A549 (cell line): ENCODE measurements around the gene PRDM11. TPM values are rescaled to one million over a fixed set of nuclear protein-coding genes. Genes with fewer than 3 reads are reported as not detected.

Experiments used
- ATAC-seq, 2 experiments: fragments of 200-7000 bp in 1 of 2; fragments of >200 bp in 1 of 2; cut with Nextera tagmentation in 1 of 2; cut with Tn5 transposase in 1 of 2; 3 replicates each; pipeline versions ENCODE4 v1.8.0 to v1.9.1; 2018 to 2020; ENCODE audit warnings: mild to moderate bottlenecking in 1 of 2, moderate library complexity in 1 of 2
- CTCF ChIA-PET: fragments of 300-600 bp; sonication (Branson Sonifier 250); formaldehyde crosslinking; extraction: SDS; loops from one replicate; lab custom pipeline; 2021; ENCODE audit warnings: antibody characterized with exemption, inconsistent platforms; lab: Yijun Ruan, JAX
- POLR2A ChIA-PET: fragments of 350-600 bp; formaldehyde crosslinking; extraction: SDS; loops from one replicate; lab custom pipeline; 2021; ENCODE audit warnings: antibody characterized with exemption, inconsistent platforms; lab: Yijun Ruan, JAX
- DNase-seq, 2 experiments: peaks; one replicate each; pipeline versions ENCODE4 v3.0.0 to v3.0.0-alpha.2; 2011 to 2016; ENCODE audit warnings: low read depth in 1 of 2, low spot score in 1 of 2
- FAIRE-seq: peaks from 2 replicates; lab custom pipeline; 2011; peaks lifted over from hg19 to GRCh38; lab: Jason Lieb, UNC
- H3K27ac ChIP-seq, 2 experiments: fragments of >200 bp; sonication (Bioruptor Twin); formaldehyde crosslinking; 3 replicates each; pipeline ENCODE4 v1.5.1; 2016 to 2017
- H3K4me1 ChIP-seq: fragments of >200 bp; sonication (Bioruptor Twin); formaldehyde crosslinking; 3 replicates; pipeline ENCODE4 v1.6.1; 2016
- H3K4me2 ChIP-seq: fragments of >200 bp; sonication (Bioruptor Twin); formaldehyde crosslinking; 3 replicates; pipeline ENCODE4 v1.6.1; 2016
- H3K4me3 ChIP-seq: fragments of >200 bp; sonication (Bioruptor Twin); formaldehyde crosslinking; 3 replicates; pipeline ENCODE4 v1.5.1; 2016
- H3K9me3 ChIP-seq: fragments of >200 bp; sonication (Bioruptor Twin); formaldehyde crosslinking; 3 replicates; pipeline ENCODE4 v1.6.1; 2016
- CBX2 ChIP-seq: fragments of 200-600 bp; sonication (generic); IDR thresholded peaks from 2 replicates; pipeline ENCODE4 v1.6.1; 2016; ENCODE audit warnings: low read depth, mild to moderate bottlenecking, borderline replicate concordance
- CHD4 ChIP-seq: fragments of 200-600 bp; sonication (generic); IDR thresholded peaks from 2 replicates; pipeline ENCODE4 v1.6.1; 2016; ENCODE audit warnings: antibody characterized with exemption, mild to moderate bottlenecking, borderline replicate concordance
- E2F6 ChIP-seq: IDR thresholded peaks from 2 replicates; pipeline ENCODE4 v1.6.1; 2012; ENCODE audit warnings: low read depth, borderline replicate concordance
- EP300 ChIP-seq, 2 experiments: fragments of >200 bp; sonication (Bioruptor Twin); formaldehyde crosslinking; IDR thresholded peaks; 2 replicates in 1 of 2; 3 replicates in 1 of 2; pipeline ENCODE4 v1.6.1; 2016 to 2017
- FOSL2 ChIP-seq, 2 experiments: fragments of 450-650 bp in 1 of 2; fragments of >200 bp in 1 of 2; sonication (Bioruptor Twin) in 1 of 2; formaldehyde crosslinking; IDR thresholded peaks; 2 replicates each; pipeline versions ENCODE4 v1.5.0 to v1.6.1; 2016 to 2020; ENCODE audit warnings: mild to moderate bottlenecking in 1 of 2, moderate library complexity in 1 of 2
- GATA3 ChIP-seq: IDR thresholded peaks from 2 replicates; pipeline ENCODE4 v1.6.1; 2012; ENCODE audit warnings: borderline replicate concordance
- HDAC2 ChIP-seq: fragments of 200-600 bp; sonication (generic); IDR thresholded peaks from 2 replicates; pipeline ENCODE4 v1.6.1; 2016
- HMGXB4 ChIP-seq: fragments of 250-450 bp; sonication (Bioruptor Pico); IDR thresholded peaks from 2 replicates; pipeline ENCODE4 v1.5.0; 2021; ENCODE audit warnings: mild to moderate bottlenecking, moderate library complexity, borderline replicate concordance
- HOXA7 ChIP-seq: fragments of 250-450 bp; sonication (Bioruptor Pico); IDR thresholded peaks from 2 replicates; pipeline ENCODE4 v1.5.0; 2020; ENCODE audit warnings: mild to moderate bottlenecking, moderate library complexity
- HOXB5 ChIP-seq: fragments of 250-450 bp; sonication (Bioruptor Pico); IDR thresholded peaks from 2 replicates; pipeline ENCODE4 v1.5.0; 2020; ENCODE audit warnings: mild to moderate bottlenecking, moderate library complexity
- KDM5A ChIP-seq: fragments of 200-600 bp; sonication (generic); IDR thresholded peaks from 2 replicates; pipeline ENCODE4 v1.6.1; 2016; ENCODE audit warnings: antibody characterized with exemption, mild to moderate bottlenecking
- MAZ ChIP-seq: fragments of 150-350 bp; IDR thresholded peaks from 2 replicates; pipeline ENCODE4 v1.6.1; 2014; ENCODE audit warnings: antibody characterized with exemption, low read depth, low read length, borderline replicate concordance
- NPAS2 ChIP-seq: fragments of 250-450 bp; sonication (Bioruptor Pico); IDR thresholded peaks from 2 replicates; pipeline ENCODE4 v1.8.0; 2022; ENCODE audit warnings: mild to moderate bottlenecking, moderate library complexity, borderline replicate concordance
- PBX3 ChIP-seq: IDR thresholded peaks from 2 replicates; pipeline ENCODE4 v1.6.1; 2012
- PHF8 ChIP-seq: fragments of 200-600 bp; sonication (generic); IDR thresholded peaks from 2 replicates; pipeline ENCODE4 v1.6.1; 2016; ENCODE audit warnings: low read depth, mild to moderate bottlenecking, antibody characterized with exemption, moderate library complexity, borderline replicate concordance
- RAD21 ChIP-seq, 2 experiments: fragments of >200 bp in 1 of 2; sonication (Bioruptor Twin) in 1 of 2; formaldehyde crosslinking in 1 of 2; IDR thresholded peaks in 1 of 2; conservative IDR thresholded peaks in 1 of 2; 2 replicates in 1 of 2; 3 replicates in 1 of 2; pipeline ENCODE4 v1.6.1; 2012 to 2018; ENCODE audit warnings: inconsistent platforms in 1 of 2
- REST ChIP-seq: fragments of 200-600 bp; sonication (generic); IDR thresholded peaks from 2 replicates; pipeline ENCODE4 v1.6.1; 2016; ENCODE audit warnings: antibody characterized with exemption, mild to moderate bottlenecking, moderate library complexity
- RFX5 ChIP-seq: fragments of 450-650 bp; IDR thresholded peaks from 2 replicates; pipeline ENCODE4 v1.7.1; 2014; ENCODE audit warnings: antibody characterized with exemption, mild to moderate bottlenecking, moderate library complexity
- SMC3 ChIP-seq: fragments of >200 bp; sonication (Bioruptor Twin); formaldehyde crosslinking; IDR thresholded peaks from 3 replicates; pipeline ENCODE4 v1.6.1; 2018; ENCODE audit warnings: inconsistent platforms
- SREBF2 ChIP-seq: fragments of 450-650 bp; IDR thresholded peaks from 2 replicates; pipeline ENCODE4 v1.6.1; 2014; ENCODE audit warnings: mild to moderate bottlenecking, moderate library complexity
- TFCP2L1 ChIP-seq: fragments of 250-450 bp; sonication (Bioruptor Pico); IDR thresholded peaks from 2 replicates; pipeline ENCODE4 v1.5.0; 2021; ENCODE audit warnings: mild to moderate bottlenecking
- ZC3H11A ChIP-seq: fragments of 450-650 bp; IDR thresholded peaks from 2 replicates; pipeline ENCODE4 v1.6.1; 2014; ENCODE audit warnings: antibody characterized with exemption, mild to moderate bottlenecking
- ZFP36 ChIP-seq: fragments of 450-650 bp; IDR thresholded peaks from 2 replicates; pipeline ENCODE4 v1.6.1; 2014; ENCODE audit warnings: borderline replicate concordance; ENCODE audit not compliant: partially characterized antibody
- ZNF302 ChIP-seq: fragments of 250-450 bp; sonication (Bioruptor Pico); IDR thresholded peaks from 2 replicates; pipeline ENCODE4 v1.9.0; 2021; ENCODE audit warnings: inconsistent platforms, mild to moderate bottlenecking, moderate library complexity
- WGBS: methylation state at CpG from one replicate; pipeline ENCODE4 v1.1.6; 2017; ENCODE audit errors: missing lambda C conversion rate; 5-methylcytosine and 5-hydroxymethylcytosine counted together
- polyA plus RNA-seq, 4 experiments: library from polyadenylated mRNA; depleted of rRNA in 3 of 4; stranded (reverse); fragments of >200 nt; fragmentation: RNase III in 1 of 4; extraction: RNeasy Plus Mini Kit Qiagen cat#74134 plus additional on column Dnase treatment in 1 of 4; gene quantifications; 2 replicates in 3 of 4; 3 replicates in 1 of 4; pipeline ENCODE4 v1.2.3, GENCODE V29; 2011 to 2017

PRDM11 gene
- polyA plus RNA-seq, 2 of the 4 experiments (the other 2 are of a cell fraction): 4.3 to 5.3 TPM

- no peak for TF ChIP-seq E2F6
- no peak for TF ChIP-seq ZC3H11A
- no peak for TF ChIP-seq EP300 (IDR thresholded peaks at IDR 0.05)
- no peak for TF ChIP-seq TFCP2L1 (CRISPR knock-in tag)
- no peak for TF ChIP-seq HMGXB4 (CRISPR knock-in tag)
Measured at GRCh38 chr11:45158891-45159605, 12.6 kb downstream of the PRDM11 start (continued).

GRCh38 chr11:45159781-45160365 lies 13.4 kb downstream of the PRDM11 start:
- Histone ChIP-seq H3K4me1 (no peaks in the 10 kb centered on the region), H3K4me2 (no peak overlapping the region), H3K4me3 (no peak overlapping the region), H3K9me3 (no peaks in the 10 kb centered on the region)
- DNase-seq (no peak), ATAC-seq (no peak)
- POLR2A ChIA-PET: no interaction called here
- 64% methylated on average over 3 of the region's 3 CpGs for WGBS
- TF ChIP-seq NPAS2 (CRISPR knock-in tag) (no peak), HDAC2 (no peak), RFX5 (no peak), FOSL2 (IDR thresholded peaks at IDR 0.05) (no peak), FOSL2 (CRISPR knock-in tag; IDR thresholded peaks at IDR 0.05) (no peak), SREBF2 (no peak), REST (no peak)
- TF ChIP-seq, all 56 proteins: peak for 0
- no peak for FAIRE-seq
- no peak overlapping the region for H3K27ac ChIP-seq
- CTCF ChIA-PET: interaction anchor here (0.8 to 2.8 kb wide), 5 partner anchors 8 to 189 kb away, joined by 3 to 7 read pairs (median 3); no protein-coding TSS in a partner anchor

- FAIRE-seq (no peak), DNase-seq (no peak), ATAC-seq (no peak)
- Histone ChIP-seq H3K27ac (no peak overlapping the region), H3K4me2 (no peak overlapping the region), H3K9me3 (no peaks in the 10 kb centered on the region), H3K4me1 (no peaks in the 10 kb centered on the region), H3K4me3 (no peak overlapping the region)
- WGBS: 89% methylated on average over 23 of the region's 23 CpGs
- ChIA-PET POLR2A (no interaction called here), CTCF (interaction anchor here (1.0 to 2.8 kb wide), 3 partner anchors 23 to 234 kb away, joined by 3 to 7 read pairs (median 3); no protein-coding TSS in a partner anchor)
- TF ChIP-seq CHD4: no peak
- TF ChIP-seq KDM5A: no peak
- no peak for TF ChIP-seq ZNF302 (CRISPR knock-in tag)
- TF ChIP-seq PBX3: no peak
- TF ChIP-seq ZFP36: no peak
- no peak for TF ChIP-seq CBX2
- TF ChIP-seq PHF8: no peak
- TF ChIP-seq HOXB5 (CRISPR knock-in tag): no peak
- TF ChIP-seq SMC3: no peak
- no peak for TF ChIP-seq RAD21 (conservative IDR thresholded peaks at IDR 0.05 in 1 of 2, IDR thresholded peaks at IDR 0.05 in 1 of 2)
- no peak for TF ChIP-seq MAZ
- no peak for TF ChIP-seq E2F6
- no peak for TF ChIP-seq GATA3
- TF ChIP-seq HOXA7 (CRISPR knock-in tag): no peak
Measured at GRCh38 chr11:45161252-45162063, 15.0 kb downstream of the PRDM11 start.
